Upper lobe of left lung (tissue), 6 donors: ENCODE results near the gene RAB43. TPM values are rescaled to one million over a fixed set of nuclear protein-coding genes. Genes with fewer than 3 reads are reported as not detected.

ENCODE experiments used
- ATAC-seq, 2 donors: fragments of 200-7000 bp; cut with Tn5 transposase; one replicate each; pipeline ENCODE4 v1.9.1; 2022; ENCODE audit warnings: mild to moderate bottlenecking in 2 of 2, moderate library complexity in 2 of 2; ENCODE audit not compliant: low FRiP score in 2 of 2
- DNase-seq, 2 donors: peaks; one replicate each; pipeline ENCODE4 v3.0.0-alpha.2; 2019 to 2020
- H3K27ac ChIP-seq, 4 donors: fragments of 200-600 bp; sonication (generic); one replicate each; pipeline ENCODE4 v1.5.1; 2016 to 2019
- H3K27me3 ChIP-seq, 4 donors: fragments of 200-600 bp; sonication (generic); one replicate each; pipeline ENCODE4 v1.5.1; 2017 to 2019
- H3K36me3 ChIP-seq, 4 donors: fragments of 200-600 bp; sonication (generic); one replicate each; pipeline ENCODE4 v1.5.1; 2016 to 2019
- H3K4me1 ChIP-seq, 4 donors: fragments of 200-600 bp; sonication (generic); one replicate each; pipeline ENCODE4 v1.5.1; 2018 to 2019
- H3K4me3 ChIP-seq, 4 donors: fragments of 200-600 bp; sonication (generic); one replicate each; pipeline ENCODE4 v1.5.1; 2017 to 2019; ENCODE audit warnings: mild to moderate bottlenecking in 2 of 4, moderate library complexity in 1 of 4
- H3K9me3 ChIP-seq, 4 donors: fragments of 200-600 bp; sonication (generic); one replicate each; pipeline ENCODE4 v1.5.1; 2018 to 2019
- EP300 ChIP-seq, 4 donors: sonication (generic); formaldehyde crosslinking; IDR thresholded peaks; one replicate each; pipeline ENCODE4 v1.5.1; 2017; ENCODE audit warnings: antibody characterized with exemption in 4 of 4, control low read depth in 2 of 4
- POLR2A ChIP-seq, 4 donors: fragments of 450-650 bp; IDR thresholded peaks; one replicate each; pipeline ENCODE4 v1.5.1; 2016 to 2017; ENCODE audit warnings: antibody characterized with exemption in 4 of 4, mild to moderate bottlenecking in 2 of 4
- POLR2AphosphoS5 ChIP-seq, 2 donors: sonication (generic); formaldehyde crosslinking; IDR thresholded peaks; one replicate each; pipeline ENCODE4 v1.5.1; 2017; ENCODE audit warnings: antibody characterized with exemption in 2 of 2
- WGBS, 2 donors: methylation state at CpG; one replicate each; pipeline ENCODE4 v1.1.5; 2017 to 2018; 5-methylcytosine and 5-hydroxymethylcytosine counted together
- total RNA-seq, 6 donors: library from RNA; depleted of rRNA in 4 of 6; stranded (reverse); fragments of >200 nt in 4 of 6; gene quantifications; one replicate each; pipeline versions ENCODE4 v1.1.0 to v1.2.1, GENCODE V29; 2016 to 2021
- TF ChIP-seq, protein P1 (sequence below), 6 experiments: fragments of 450-650 bp in 4 of 6; fragments of 200-600 bp in 2 of 6; sonication (generic) in 2 of 6; IDR thresholded peaks; one replicate each; pipeline ENCODE4 v1.5.1; 2016 to 2019; ENCODE audit warnings: antibody characterized with exemption in 6 of 6
- donor health status: DM: no; HTN: no; CAD: no; lungs with moderate emphysema.
- donor health status: DM: no; HTN: yes; CAD: no; lungs with severe emphysema.

RAB43 gene
- total RNA-seq, 6 donors from 2014 or later = 19.0 to 54.2 (median 34.0) TPM

DNA sequence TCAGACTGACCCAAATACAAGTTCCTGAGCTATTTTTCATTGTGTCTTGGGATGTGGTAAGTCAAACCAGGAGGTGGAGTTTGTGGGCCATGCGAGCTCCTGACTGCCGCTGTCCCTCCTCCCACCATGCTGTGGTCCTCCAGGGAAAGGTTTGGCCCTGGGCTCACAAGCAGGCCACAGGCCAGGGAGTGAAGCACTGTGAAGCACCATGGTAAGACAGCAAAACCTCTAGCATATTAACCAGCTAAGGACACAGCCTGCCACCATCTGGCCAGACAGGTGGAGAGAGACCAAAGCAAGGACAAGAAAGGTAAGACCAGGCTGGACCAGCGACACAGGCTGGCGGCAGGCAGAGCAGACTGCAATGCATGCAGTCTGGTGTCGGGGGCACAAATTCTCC lies 15.3 kb downstream of the RAB43 start:
- peaks cover 2 to 48% (median 20%) of the 10 kb centered on the region in 4 donors for H3K36me3 ChIP-seq
- 91 to 96% methylated on average over 5 of the region's 5 CpGs for WGBS, 2 donors
- ATAC-seq = peak in 1 of 2 donors; percentile 32
- H3K4me1 ChIP-seq = peaks cover 16 to 30% (median 18%) of the 10 kb centered on the region in 4 donors
- no peak for DNase-seq
- H3K9me3 ChIP-seq = no peaks in the 10 kb centered on the region
- no peak overlapping the region for H3K4me3 ChIP-seq
- TF ChIP-seq POLR2A (IDR thresholded peaks at IDR 0.05) (no peak), POLR2AphosphoS5 (IDR thresholded peaks at IDR 0.05) (no peak), EP300 (IDR thresholded peaks at IDR 0.05) (no peak)
- TF ChIP-seq, protein P1, sequence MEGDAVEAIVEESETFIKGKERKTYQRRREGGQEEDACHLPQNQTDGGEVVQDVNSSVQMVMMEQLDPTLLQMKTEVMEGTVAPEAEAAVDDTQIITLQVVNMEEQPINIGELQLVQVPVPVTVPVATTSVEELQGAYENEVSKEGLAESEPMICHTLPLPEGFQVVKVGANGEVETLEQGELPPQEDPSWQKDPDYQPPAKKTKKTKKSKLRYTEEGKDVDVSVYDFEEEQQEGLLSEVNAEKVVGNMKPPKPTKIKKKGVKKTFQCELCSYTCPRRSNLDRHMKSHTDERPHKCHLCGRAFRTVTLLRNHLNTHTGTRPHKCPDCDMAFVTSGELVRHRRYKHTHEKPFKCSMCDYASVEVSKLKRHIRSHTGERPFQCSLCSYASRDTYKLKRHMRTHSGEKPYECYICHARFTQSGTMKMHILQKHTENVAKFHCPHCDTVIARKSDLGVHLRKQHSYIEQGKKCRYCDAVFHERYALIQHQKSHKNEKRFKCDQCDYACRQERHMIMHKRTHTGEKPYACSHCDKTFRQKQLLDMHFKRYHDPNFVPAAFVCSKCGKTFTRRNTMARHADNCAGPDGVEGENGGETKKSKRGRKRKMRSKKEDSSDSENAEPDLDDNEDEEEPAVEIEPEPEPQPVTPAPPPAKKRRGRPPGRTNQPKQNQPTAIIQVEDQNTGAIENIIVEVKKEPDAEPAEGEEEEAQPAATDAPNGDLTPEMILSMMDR (IDR thresholded peaks at IDR 0.05) = no peak
- no peaks in the 10 kb centered on the region for H3K27me3 ChIP-seq
- no peak overlapping the region for H3K27ac ChIP-seq

DNA sequence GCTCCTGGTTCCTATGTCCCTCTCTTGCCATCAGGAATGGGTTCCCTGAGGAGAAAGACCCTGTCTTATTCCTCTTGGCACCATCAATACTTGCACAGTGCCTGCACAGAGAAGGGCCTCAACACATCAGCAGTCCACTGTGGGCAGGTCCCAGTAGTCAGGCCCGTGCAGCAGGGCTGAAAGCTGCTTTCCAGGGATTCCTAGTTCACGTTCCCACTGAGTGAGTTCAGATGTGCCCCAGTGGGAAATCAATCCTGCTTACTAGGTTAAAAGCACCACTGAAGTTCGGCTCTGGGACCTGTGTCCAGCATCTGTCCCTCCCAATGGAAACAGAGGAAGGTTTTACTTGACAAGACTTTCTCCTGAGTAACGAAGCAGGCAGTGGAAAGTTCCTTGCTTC lies 15.7 kb downstream of the RAB43 start:
- no peaks in the 10 kb centered on the region for H3K9me3 ChIP-seq
- WGBS, 2 donors = 81 to 83% methylated on average over 4 of the region's 4 CpGs
- peaks cover 2 to 47% (median 20%) of the 10 kb centered on the region in 4 donors for H3K36me3 ChIP-seq
- H3K27ac ChIP-seq = no peak overlapping the region
- H3K4me1 ChIP-seq = peaks cover 16 to 30% (median 18%) of the 10 kb centered on the region in 4 donors
- ATAC-seq = no peak
- no peak overlapping the region for H3K4me3 ChIP-seq
- no peaks in the 10 kb centered on the region for H3K27me3 ChIP-seq
- DNase-seq = no peak
- no peak for TF ChIP-seq POLR2AphosphoS5 (IDR thresholded peaks at IDR 0.05)
- TF ChIP-seq EP300 (IDR thresholded peaks at IDR 0.05) = no peak

DNA sequence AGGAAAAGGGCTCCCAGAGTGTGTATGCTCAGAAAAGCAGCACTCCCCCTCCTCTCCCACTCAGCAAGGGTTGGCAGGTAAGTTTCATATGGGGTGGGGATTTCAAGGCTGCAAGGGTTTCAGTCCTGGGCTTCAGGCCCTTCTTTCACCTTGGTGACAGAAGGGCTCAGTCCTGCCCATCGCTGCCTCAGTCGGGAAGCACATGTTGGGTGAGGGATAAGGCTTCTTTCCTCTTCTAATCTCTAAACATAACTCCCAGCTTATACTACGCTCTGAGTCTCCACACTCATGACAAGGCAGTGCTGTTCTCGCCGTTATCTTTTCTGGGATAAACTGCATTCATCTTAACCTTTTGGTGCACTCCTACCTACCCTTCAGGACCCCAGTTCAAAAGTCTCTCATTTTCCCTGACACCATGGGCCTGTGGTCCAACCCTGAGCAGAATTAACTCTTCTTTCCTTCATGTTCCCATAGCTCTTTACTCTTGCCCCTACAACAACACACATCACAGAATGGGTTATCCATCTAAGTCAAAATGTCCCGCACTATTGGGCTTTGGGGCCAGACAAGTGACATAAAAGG lies 17.0 kb downstream of the RAB43 start:
- no peak overlapping the region for H3K4me3 ChIP-seq
- no peaks in the 10 kb centered on the region for H3K9me3 ChIP-seq
- H3K36me3 ChIP-seq = peaks cover 2 to 40% (median 19%) of the 10 kb centered on the region in 4 donors
- 89 to 94% methylated on average over 6 of the region's 6 CpGs for WGBS, 2 donors
- DNase-seq (no peak), ATAC-seq (no peak)
- H3K27ac ChIP-seq = no peak overlapping the region
- H3K4me1 ChIP-seq = peaks cover 16 to 30% (median 18%) of the 10 kb centered on the region in 4 donors
- TF ChIP-seq, protein P1 (IDR thresholded peaks at IDR 0.05) = no peak
- no peaks in the 10 kb centered on the region for H3K27me3 ChIP-seq

DNA sequence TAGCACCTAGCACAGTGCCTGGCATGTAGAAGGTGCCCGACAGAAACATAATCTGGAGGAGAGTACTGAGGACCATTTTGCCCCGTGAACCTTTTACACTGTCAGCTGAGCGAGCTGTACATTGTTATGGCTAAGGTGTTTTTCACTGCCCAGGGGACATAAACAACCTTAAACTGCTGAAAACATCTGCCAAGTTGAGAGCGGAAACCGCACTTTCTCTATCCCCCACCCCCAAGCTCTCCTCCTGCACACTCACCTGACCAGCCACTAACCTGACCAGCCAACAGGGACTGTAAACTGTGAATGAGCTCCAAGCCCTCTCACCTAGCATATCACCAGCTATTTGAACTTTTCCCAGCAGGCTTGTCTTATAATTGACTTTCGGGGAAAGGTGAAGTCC lies 17.6 kb downstream of the RAB43 start:
- Histone ChIP-seq H3K4me3 (no peak overlapping the region), H3K27me3 (no peaks in the 10 kb centered on the region), H3K9me3 (no peaks in the 10 kb centered on the region), H3K27ac (no peak overlapping the region), H3K4me1 (peaks cover 16 to 30% (median 18%) of the 10 kb centered on the region in 4 donors), H3K36me3 (peaks cover 2 to 36% (median 15%) of the 10 kb centered on the region in 4 donors)
- ATAC-seq (no peak), DNase-seq (no peak)
- TF ChIP-seq EP300 (IDR thresholded peaks at IDR 0.05) (no peak), POLR2AphosphoS5 (IDR thresholded peaks at IDR 0.05) (no peak), POLR2A (IDR thresholded peaks at IDR 0.05) (no peak)
- TF ChIP-seq, protein P1 (IDR thresholded peaks at IDR 0.05) = no peak
- 91 to 96% methylated on average over 6 of the region's 6 CpGs for WGBS, 2 donors

DNA sequence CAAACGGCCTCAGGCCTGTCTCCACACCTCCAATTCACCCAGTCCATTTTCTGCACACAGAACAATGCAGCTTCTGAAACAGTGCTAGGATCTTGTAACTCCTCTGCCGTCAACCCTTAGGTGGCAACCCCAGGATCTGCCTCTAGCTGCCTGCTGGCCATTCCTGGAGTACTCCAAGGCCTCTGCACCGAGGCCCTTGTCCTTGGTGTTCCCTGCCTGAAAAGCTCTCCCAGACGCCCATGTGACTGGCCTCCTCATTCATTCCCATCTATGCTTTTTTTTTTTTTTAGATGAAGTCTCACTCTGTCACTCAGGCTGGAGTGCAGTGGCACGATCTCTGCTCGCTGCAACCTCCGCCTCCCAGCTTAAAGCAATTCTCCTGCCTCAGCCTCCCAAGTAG lies 18.3 kb downstream of the RAB43 start:
- Histone ChIP-seq H3K27ac (no peak overlapping the region), H3K9me3 (no peaks in the 10 kb centered on the region), H3K4me1 (peaks cover 16 to 30% (median 18%) of the 10 kb centered on the region in 4 donors), H3K36me3 (peaks cover 1 to 30% (median 15%) of the 10 kb centered on the region in 4 donors), H3K27me3 (no peaks in the 10 kb centered on the region), H3K4me3 (no peak overlapping the region)
- DNase-seq (no peak), ATAC-seq (no peak)
- TF ChIP-seq POLR2AphosphoS5 (IDR thresholded peaks at IDR 0.05) = no peak
- TF ChIP-seq EP300 (IDR thresholded peaks at IDR 0.05) = no peak
- TF ChIP-seq, protein P1 (IDR thresholded peaks at IDR 0.05) = no peak
- no peak for TF ChIP-seq POLR2A (IDR thresholded peaks at IDR 0.05)
- 88% methylated on average over 7 of the region's 7 CpGs for WGBS, 2 donors
